HG03039 (cell line): ENCODE measurements around the gene ZXDC.
A peak's percentile ranks its signal among the peaks of the same experiment; 100 is the strongest.

ENCODE experiments used
- ATAC-seq: cut with Tn5 transposase; IDR thresholded peaks from one replicate; pipeline ENCODE4 v1.9.1; 2021; ENCODE audit warnings: mild to moderate bottlenecking, moderate library complexity; ENCODE audit not compliant: unreplicated experiment

Gene ZXDC, protein sequence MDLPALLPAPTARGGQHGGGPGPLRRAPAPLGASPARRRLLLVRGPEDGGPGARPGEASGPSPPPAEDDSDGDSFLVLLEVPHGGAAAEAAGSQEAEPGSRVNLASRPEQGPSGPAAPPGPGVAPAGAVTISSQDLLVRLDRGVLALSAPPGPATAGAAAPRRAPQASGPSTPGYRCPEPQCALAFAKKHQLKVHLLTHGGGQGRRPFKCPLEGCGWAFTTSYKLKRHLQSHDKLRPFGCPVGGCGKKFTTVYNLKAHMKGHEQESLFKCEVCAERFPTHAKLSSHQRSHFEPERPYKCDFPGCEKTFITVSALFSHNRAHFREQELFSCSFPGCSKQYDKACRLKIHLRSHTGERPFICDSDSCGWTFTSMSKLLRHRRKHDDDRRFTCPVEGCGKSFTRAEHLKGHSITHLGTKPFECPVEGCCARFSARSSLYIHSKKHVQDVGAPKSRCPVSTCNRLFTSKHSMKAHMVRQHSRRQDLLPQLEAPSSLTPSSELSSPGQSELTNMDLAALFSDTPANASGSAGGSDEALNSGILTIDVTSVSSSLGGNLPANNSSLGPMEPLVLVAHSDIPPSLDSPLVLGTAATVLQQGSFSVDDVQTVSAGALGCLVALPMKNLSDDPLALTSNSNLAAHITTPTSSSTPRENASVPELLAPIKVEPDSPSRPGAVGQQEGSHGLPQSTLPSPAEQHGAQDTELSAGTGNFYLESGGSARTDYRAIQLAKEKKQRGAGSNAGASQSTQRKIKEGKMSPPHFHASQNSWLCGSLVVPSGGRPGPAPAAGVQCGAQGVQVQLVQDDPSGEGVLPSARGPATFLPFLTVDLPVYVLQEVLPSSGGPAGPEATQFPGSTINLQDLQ

DNA sequence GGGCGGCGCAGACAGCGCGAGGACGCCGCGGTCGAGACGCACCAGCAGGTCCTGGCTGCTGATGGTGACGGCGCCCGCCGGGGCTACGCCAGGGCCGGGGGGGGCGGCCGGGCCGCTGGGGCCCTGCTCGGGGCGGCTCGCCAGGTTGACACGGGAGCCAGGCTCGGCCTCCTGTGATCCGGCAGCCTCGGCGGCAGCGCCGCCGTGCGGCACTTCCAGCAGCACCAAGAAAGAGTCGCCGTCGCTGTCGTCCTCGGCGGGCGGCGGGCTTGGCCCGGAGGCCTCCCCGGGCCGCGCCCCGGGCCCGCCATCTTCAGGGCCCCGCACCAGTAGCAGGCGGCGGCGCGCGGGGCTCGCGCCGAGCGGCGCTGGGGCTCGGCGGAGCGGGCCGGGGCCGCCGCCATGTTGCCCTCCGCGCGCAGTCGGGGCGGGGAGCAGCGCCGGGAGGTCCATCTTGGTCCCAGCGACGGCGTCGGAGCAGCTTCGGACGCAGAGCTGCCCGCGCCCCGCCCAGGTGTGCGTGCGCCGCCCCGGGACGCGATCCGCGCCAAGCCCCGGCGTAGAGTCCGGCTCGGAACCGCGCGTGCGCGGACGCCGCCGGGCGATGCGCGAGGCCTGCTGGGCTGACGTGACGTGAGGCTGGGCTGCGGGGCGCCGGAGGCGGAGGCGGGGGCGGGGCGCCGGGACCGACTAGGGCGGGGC lies at the start of gene ZXDC:
Gene ZXDC, minus strand, starts transcription at position 479 of the 702 bp plus-strand sequence. Its CDS starts 26 bp downstream, at position 453.
- peak; percentile 76 for ATAC-seq

DNA sequence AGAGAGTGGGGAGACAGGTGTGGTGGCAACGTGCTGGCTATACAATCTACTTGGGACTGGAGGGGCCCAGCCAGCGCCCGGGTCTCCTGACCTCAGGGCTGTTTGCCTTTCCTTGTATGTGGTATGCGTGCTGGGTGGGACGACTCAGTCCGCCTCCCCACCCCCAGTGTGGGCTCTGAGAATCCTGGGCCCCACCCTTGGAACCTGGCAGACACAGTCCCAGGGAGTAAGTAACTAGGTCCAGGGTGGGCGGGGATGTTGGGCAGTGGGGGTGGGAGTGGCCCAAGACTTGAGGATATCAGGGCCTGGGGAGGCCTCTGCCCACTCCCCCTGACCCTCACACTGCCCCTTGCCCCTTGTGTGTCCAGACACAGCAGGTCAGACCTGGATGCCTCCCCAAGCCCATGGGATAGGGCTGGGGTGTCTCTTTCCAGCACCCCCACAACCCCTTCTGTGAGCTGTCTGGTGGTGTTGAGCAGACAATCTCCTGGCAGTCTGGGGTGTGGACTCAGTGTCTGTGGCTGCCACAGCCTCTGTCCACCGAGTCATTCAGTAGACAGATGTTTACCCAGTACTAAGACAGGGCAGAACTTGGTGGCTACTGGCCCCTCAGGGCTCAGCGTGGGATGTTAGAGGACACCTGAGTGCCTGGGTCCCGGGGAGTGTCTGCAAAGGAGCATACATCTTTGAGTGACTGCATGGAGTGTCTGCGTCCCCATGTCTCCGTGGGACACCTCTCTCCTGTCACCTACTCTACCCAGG lies 49.6 kb upstream of the ZXDC start:
- no peak for ATAC-seq

DNA sequence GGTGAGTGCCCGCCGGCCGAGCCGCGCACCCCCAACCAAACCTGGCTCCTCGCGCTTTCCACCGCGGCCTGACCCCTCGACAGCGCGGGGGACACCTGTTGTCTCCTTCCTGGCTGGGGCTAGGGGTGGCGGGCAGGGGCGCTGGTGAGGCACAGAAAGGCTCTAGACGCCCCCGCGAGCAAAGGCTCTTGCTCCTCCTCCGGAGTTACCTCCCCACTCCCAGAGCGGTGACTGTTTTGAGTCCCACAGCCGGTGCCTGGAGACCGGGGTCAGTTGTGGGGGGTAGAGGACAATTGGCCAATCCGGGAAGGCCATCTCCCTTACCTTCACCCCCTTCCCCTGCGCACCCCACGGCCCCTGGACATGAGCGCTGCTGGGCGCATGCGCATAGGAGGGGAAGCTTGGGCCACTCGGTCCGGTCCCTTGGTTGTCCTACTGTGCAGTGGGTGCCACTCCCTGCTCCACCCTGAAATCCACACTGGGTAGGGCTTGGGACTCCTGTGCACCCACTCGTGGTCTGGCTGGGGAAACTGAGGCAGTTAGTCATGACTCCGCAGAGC lies 48.8 kb upstream of the ZXDC start:
- no peak for ATAC-seq

DNA sequence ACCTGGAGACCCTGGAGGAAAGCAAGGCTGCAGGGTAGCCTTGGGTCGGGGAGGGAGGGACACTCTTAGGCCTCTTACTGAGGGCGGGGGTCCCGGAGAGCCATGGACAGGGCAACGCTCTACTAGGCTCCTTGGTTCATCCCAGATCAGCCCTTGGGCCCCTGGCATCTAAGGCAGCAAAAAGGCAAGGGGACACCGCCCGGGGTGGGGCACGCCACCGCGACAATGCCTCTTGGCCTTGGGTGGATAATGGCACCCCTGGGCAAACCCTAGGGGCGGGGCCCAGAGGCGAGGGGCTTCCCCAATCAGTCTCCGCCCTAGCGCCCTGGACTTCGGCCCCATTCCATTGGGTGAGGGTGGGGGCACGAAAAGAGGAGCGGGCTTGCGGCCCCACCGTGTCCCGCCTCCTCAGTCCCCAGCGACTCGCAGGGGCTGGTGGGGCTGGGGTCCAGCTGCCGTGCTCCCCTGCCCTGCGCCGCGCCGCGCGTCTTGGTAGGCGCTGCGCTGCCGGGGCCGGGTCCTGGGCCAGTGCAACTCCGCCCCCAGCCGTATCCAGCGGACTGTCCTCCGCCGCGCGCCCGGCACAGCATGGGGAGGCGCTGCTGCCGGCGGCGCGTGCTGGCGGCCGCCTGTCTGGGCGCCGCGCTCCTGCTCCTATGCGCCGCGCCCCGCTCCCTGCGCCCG lies 48.2 kb upstream of the ZXDC start, which contains the start of gene CHST13:
Gene CHST13, plus strand, starts transcription at position 411 of the 684 bp plus-strand sequence. Its CDS starts 178 bp downstream, at position 589.
- ATAC-seq, result no peak

DNA sequence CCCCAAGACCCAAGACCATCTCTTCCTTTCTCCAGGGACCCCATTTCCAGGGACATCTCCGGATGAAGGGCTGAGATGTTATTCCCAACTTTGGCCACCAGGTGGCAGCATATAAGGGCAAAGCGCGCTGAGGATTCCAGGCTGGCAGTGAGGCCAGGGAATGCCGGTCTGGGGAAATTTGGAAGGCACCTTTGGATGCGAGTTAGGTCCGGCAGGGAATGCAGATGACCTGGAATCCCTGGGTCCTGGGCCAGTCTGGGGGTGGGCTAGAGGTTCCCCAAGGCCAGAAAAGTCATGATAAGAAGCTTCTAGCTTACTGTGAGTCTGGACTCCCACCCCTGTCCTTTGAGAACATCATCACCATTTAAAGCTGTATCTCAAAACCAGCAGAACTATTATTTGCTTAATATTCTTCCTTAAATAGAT lies 46.7 kb upstream of the ZXDC start:
- ATAC-seq, result no peak

DNA sequence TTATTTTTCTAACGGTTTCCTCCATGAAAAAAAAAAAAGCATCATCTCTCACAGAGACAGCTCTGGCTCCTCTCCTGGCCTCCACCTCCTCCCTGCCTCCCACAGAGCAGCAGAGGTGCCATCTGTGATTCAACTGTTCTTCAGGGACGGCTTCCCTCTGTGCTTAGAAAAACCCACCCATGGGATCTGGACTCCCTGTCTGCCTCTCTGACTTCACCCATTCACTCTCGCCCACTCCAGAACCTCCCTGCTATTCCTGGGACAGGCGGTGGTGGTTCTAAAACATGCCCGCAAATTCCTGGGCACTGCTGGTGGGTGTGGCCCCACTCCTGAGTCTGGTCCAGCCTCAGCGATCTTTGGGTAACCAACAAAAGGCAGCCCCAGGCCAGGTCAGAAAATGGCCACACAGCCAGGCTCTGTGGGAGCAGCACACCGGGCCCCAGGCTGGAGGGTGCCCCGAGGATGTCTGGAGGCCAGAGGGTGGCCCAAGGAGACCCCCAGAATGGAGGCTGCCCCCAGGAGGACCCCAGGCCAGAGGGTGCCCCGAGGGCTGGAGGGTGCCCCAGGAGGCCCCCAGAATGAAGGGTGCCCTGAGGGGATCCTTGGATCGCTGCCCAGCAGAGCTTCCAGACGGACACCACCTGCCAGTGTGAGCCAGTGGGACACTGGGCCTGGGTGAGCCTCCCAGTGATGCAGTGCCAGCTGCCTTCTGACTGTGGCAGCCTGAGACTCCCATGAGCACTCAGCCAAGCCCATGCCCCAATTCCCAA lies 45.6 kb upstream of the ZXDC start:
- no peak for ATAC-seq

DNA sequence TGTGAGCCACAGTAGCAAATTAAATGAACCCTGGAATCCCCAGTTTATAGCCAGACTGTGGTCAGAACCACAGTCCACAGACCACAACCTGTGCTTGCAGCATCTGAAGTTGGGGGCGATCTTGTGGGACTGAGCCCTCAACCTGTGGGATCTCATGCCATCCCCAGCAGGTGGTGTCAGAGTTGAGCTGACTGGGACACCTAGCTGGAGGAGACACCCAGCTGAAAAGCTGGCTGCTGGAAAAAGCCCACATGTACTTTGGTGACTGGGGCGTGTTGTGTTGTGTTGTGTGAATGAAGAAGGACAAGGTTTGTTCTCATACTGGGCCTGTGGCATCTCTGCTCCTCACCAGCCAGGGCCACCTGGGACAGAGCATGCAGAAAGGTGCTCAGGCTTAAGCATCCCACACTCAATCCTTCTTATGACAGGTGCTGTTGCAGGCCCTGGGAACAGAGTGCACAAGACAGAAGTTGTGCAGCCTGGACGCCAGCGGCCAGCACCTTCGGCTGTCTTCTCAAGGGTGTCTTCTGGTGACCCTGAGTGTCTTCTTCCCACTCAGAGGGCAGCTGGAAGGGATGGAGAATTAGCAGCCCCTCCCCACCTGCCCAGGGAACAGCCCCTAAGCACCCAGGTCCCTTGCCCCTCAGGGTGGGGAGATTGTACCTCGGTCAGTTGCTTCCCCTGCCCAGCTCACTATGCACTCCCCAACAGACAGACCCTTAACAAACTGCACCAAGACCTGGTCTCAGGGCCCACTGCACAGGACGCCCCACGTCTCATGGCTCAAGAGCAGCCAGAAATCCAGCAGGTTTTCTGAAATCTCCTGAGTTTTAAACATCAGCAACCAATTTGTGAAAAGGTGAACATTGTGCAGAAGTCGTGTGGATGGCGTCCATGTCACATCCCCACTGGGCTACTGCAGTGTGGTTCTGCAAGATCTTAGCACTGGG lies 44.1 kb upstream of the ZXDC start:
- no peak for ATAC-seq

DNA sequence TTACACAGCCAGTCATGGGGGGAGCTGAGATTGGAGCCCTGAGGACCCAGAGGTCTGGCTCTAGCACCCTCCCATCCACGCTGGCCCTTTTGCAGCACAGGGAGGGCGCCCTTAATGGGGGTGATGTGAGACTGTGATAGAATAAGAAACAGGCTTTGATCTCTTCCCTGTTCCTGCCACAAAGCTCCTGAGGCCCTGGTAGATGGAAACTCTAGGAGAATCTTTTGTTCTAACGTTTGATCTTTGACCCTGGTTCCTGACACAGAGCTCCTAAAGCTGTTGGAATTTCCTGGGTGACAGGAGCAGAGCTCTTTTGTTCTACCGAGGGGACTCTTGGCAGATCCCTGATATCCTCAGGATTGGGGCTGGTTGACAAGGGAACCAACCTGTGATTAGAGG lies 43.1 kb upstream of the ZXDC start:
- no peak for ATAC-seq

DNA sequence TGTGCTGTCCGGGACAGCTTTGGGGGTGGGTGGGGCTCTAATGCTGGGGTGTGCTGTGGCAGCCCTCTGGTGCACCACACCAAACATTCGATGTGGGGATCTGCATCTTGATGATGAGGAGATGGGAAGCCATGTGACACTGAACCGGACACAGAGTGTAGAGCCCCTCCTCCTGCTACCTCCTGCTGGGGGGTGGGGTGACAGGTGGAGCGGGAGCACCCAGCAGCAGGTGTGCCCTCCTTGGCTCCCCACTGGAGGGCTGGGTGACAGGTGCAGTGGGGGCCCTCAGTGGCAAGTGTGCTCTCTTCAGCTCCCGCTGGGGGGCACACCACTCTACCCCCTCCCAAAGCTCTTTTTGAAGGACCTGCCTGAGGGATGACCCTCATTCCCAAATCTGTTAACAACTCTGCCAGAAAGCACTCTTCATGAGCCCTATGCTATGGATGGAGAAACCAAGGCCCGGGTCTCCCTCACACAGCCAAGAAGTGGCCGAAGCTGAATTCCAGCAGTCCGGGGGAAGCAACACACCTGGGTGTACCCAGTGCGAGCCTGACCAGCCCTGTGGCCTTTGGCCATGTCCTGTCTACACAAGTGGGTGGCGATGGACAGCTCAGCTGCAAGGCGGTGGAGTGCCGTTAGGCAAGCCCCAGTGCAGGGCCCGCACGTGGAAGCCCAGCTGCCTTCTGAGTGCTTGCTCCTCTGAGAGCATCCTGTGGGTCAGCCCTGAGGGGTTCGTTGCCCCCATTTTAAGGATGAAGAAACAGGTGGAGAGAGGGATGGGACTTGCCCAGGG lies 42.5 kb upstream of the ZXDC start:
- ATAC-seq, result no peak

DNA sequence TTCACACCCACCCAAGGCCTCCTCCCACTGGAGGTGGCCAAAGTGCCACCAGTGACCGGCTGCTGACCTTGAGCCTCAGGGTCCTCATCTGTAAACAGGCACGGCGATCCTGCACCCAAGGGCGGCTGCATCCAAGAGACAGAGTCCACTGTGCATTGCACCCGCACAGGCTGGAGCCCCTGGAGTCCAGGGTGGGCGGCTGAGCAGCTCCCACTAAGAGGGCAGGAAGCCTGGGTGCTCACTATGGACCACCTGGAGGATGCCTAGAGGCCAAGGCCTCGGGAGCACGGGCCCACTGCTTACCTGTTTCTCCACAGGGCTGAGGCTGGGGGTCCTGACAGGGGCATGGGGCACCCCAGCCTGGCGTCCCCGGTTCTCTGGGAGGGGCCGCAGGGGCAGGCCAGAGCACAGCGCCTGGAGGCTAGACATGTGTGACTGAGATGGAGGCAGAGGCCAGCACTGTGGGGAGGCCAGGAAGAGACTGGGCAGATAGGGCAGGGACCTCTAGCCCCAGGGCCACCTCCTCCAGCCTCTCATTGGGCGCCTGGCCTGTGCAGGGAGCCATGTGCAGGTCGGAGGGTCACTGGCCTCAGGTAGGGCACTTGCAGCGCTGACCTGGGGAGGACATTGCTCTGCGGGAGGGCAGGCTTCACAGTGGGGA lies 41.7 kb upstream of the ZXDC start, which contains the start of gene UROC1:
Gene UROC1, minus strand, starts transcription at position 483 of the 661 bp plus-strand sequence. Its CDS starts 54 bp downstream, at position 429.
- no peak for ATAC-seq

DNA sequence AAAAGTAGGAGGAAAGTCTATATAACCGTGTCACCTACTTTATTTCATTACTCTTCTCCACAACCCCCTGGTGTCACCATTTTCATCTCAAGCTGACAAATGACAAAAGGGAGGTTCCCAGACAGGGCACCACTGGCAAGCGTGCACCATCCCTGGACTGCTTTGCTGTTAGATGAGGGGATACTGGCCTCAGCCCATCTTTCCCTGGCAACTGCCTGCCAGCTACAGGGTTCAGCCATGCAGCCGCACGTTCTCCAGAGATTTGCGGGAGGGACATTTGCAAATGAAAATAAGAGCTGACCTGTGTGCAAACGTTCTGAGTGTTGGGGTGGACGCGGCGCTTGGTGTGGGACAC lies 41.2 kb upstream of the ZXDC start:
- ATAC-seq, result no peak

DNA sequence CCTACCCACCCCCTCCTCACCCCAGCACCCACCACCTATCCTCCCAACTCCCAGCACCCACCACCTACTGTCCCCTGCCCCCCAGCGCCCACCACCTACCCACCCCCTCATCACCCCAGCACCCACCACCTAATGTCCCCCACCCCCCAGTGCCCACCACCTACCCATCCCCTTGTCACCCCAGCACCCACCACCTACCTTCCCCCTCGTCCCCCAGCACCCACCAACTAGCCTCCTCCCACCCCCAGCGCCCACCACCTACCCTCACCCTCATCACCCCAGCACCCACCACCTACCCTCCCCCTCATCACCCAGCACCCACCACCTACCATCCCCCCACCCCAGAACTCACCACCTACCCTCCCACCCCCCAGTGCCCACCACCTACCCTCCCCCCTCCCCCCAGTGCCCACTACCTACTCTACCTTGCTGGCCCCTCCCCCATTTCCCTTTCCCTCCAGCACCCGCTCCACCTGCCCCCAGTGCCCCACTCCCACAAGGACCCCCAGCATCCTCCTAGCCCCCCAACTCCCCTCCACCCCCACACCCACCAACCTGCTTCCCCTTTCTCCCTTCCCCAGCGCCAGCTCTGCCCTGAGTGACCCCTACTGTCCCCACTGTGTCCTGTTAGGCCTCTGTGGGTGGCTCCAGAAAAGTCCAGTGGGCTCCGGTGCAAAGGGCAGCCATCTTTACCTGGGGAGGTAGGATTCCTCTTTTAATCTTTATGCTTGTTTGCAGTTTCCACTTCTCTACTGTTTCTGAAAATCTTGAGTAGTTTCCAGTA lies 40.7 kb upstream of the ZXDC start:
- ATAC-seq, result no peak

DNA sequence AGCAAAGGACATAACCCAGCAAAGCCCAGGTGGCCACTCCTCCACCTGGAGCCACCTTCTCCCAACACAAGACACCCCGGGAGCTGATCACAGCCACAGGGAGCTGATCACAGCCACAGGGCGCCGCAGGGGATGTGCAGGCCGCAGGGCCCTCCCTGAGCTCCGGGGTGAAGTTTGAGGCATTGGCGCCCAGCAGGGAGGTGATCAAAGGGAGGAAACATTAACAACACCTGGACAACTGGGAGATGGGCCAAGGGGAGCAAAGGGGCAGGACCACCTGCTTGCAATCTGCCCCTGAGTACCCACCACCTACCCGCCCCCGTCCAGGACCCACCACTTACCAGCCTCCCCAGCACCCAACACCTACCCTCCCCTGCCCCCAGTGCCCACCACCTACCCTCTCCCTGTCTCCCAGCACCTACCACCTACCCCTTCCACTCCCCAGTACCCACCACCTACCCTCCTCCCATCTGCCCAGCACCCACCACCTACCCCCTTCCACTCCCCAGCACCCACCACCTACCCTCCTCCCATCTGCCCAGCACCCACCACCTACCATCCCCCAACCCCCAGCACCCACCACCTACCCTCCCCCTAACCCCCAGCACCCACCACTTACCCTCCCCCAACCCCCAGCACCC lies 39.5 kb upstream of the ZXDC start:
- no peak for ATAC-seq

DNA sequence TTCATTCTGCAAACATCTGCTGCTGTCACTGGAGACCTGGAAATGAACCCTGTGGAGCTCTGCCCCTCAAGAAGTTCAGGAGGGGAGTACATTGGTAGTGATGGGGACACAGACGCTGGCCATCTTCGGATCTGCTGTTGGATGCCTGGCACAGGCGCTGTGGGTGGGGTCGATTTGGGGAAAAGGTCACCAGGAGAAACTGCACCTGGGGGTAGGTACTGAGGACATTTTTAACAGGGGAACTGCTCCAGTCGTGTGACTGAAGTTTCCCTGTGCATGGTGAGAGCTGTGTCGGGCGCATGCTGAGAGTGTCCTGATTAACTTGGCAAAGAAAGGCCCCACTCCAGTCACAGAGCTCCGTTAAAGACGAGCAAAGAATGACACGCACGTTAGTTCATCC lies 38.5 kb upstream of the ZXDC start:
- no peak for ATAC-seq
